A673 (cell line): Measurements from ENCODE around the gene PRR23E.

ENCODE experiments used
- CTCF ChIP-seq: fragments of 300-800, 200-600 bp; sonication (generic); conservative IDR thresholded peaks from 2 replicates; pipeline ENCODE4 v1.5.1; 2017; ENCODE audit warnings: low read depth, mild to moderate bottlenecking, antibody characterized with exemption, low read length, moderate library complexity, mixed read lengths
- EZH2 ChIP-seq: fragments of 200-600 bp; sonication (generic); IDR thresholded peaks from 2 replicates; pipeline ENCODE4 v1.6.1; 2017; ENCODE audit warnings: borderline replicate concordance, low read depth, mild to moderate bottlenecking, mixed read lengths, antibody characterized with exemption, low read length; ENCODE audit not compliant: poor library complexity, severe bottlenecking

GRCh38 chr3:127213381-127213918 lies 20.5 kb downstream of the PRR23E start:
- TF ChIP-seq CTCF (no peak), EZH2 (no peak)
